ENCODE data around the gene PIP5K1C.

The PIP5K1C gene

DNA sequence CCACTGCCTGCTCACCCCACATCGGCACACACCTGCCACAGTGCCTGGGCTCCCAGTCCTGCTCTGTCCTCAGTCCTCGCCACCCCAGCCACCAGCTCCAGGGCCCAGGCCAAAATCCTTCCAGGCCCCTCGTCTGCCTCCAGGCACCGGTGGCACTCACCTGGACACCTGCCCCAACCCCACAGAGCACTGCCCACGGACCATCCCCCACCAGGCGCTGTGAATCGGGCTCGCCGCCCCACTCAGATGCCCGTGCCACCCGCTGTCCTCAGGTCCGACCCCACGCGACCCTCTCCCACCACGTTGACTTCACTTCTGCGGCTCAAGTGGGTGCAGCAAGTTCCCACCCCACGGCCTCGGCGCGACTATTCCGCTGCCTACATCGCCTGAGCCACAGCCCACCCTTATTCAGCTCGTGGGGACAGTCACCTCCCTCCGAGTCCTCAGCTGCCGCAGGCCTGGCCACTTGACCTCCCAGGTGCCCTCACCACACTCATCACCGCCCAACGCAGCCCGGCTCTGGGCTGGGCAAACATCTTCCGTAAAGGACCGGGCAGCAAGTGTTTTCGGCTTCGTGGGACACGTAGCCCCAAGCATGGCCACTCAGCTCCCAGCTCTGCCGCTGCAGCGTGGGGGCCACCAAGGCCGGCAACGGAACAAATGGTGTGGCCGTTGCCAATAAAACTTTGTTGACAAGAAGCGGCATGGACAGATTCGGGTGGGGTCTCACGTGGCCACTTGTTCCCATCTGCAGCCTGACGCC lies 5.7 kb downstream of the PIP5K1C start:
- DNase-seq: no peak

DNA sequence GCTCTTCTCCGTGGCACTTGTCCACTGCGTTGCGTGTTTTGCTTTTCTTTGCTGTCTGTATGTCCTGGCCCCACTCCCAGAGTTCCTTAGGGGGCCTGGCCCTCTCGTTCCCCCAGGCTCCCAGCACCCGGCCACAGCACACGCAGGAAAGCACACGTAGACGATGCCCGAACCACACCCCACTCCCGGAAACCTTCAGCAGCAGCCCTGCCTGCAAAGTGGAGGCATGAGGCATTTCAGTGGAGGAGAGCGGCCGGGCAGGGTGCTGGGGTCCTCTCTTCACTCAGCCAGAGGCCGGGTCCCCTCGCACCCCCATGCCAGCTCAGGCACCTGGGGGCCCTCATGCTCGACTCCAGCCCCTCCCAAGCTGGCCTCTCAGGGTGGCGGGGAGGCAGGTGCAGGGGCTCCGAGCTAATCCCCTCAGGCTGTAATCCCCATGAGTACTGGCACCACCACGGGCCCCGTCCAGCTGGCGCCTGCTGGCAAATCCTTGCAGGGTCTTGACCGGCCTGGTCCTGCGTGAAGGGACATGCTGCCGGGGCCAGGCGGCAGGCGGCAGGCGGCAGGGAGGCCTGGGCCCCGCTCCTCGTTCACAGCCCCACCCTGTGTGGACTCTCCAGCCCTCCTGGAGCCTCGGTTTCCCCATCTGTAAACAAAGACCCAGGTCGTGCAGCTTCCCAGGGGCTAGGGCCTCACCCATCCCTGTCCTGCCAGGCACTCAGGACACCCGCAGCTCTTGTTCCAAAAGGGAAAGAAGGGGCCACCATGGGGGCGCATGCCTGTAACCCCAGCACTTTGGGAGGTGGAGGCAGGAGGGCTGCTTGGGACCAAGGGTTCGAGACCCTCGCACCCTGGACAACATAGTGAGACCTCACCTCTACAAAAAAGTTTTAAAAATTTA lies 7.0 kb downstream of the PIP5K1C start:
- no peak for DNase-seq

- no peak for DNase-seq
Observed at GRCh38 chr19:3692141-3693024, 7.9 kb downstream of the PIP5K1C start.

GRCh38 chr19:3691726-3692125 lies 8.5 kb downstream of the PIP5K1C start:
- DNase-seq: no peak

- DNase-seq: no peak
Observed at GRCh38 chr19:3691372-3691716, 8.9 kb downstream of the PIP5K1C start.

DNA sequence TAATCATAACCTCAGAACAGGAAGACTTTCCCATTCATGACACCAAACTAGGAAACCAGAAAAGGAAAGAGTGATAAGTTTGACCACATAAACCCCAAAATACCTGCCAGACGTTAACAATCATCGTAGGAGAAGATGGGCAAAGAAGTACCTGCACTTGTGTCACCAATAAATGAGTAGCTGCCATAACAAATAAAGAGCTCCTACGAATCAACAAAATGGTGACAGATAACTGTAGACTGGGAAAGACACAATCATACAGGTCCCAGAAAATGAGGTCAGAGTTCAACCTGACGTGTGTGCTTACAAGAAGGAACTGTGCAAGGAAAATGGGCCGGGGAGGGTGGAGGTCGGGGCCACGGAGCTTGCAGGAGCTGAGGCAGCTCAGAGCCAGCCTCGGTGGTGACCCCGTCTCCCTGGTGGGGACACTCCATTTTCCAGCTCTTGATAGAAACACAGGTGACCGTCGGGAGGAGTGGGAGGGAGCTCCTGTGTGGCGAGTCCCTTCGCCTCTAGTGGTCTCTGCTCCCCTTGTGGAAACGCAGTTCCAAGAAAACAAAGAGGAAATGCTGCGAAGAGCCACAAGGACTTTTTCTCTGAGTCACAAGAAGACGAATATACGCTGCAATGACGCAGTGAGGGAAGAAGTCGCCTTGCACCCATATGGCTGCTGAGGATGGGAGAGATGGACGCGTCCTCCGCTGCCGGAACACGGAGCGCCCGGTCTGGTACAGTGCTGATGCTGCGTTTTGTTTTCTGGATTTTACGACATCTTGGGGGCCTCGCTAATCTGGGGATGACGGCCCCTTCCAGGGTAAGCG lies 9.5 kb downstream of the PIP5K1C start:
- no peak for DNase-seq

GRCh38 chr19:3687774-3688706 lies 12.2 kb downstream of the PIP5K1C start:
- DNase-seq: no peak

GRCh38 chr19:3687393-3687773 lies 12.9 kb downstream of the PIP5K1C start:
- no peak for DNase-seq

- no peak for DNase-seq
Observed at GRCh38 chr19:3684817-3685410, 15.4 kb downstream of the PIP5K1C start.

- DNase-seq: no peak
Observed at GRCh38 chr19:3684054-3684816, 16.0 kb downstream of the PIP5K1C start.

- peak; percentile 96 to 99 for DNase-seq
Observed at GRCh38 chr19:3683405-3684053, 16.7 kb downstream of the PIP5K1C start.

- no peak for DNase-seq
Observed at GRCh38 chr19:3682741-3683404, 17.4 kb downstream of the PIP5K1C start.

GRCh38 chr19:3682286-3682685 lies 18.0 kb downstream of the PIP5K1C start:
- no peak for DNase-seq

- no peak for DNase-seq
Observed at GRCh38 chr19:3680939-3681338, 19.3 kb downstream of the PIP5K1C start.

DNA sequence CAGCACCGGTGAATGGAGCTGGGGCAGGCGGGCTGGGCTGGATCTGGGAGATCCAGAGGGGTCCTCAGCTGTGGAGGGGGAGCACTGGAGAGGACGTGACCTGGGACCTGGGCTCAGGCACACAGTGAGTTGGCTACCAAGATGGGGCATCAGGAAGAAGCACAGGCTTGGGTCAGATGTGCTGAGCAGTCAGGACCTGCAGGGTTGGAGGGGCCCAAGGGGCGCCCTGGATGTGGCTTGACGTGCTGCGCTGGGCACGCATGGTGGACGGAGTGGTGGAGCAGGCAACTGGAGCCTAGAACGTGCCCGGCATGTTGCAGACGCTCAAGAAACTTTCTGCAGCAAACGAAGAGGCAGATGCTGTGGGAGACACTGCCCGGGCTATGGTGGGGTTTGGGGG lies 20.7 kb downstream of the PIP5K1C start:
- DNase-seq: no peak

- no peak for DNase-seq
Observed at GRCh38 chr19:3679138-3679537, 21.1 kb downstream of the PIP5K1C start.

GRCh38 chr19:3678188-3678587 lies 22.1 kb downstream of the PIP5K1C start:
- no peak for DNase-seq

DNA sequence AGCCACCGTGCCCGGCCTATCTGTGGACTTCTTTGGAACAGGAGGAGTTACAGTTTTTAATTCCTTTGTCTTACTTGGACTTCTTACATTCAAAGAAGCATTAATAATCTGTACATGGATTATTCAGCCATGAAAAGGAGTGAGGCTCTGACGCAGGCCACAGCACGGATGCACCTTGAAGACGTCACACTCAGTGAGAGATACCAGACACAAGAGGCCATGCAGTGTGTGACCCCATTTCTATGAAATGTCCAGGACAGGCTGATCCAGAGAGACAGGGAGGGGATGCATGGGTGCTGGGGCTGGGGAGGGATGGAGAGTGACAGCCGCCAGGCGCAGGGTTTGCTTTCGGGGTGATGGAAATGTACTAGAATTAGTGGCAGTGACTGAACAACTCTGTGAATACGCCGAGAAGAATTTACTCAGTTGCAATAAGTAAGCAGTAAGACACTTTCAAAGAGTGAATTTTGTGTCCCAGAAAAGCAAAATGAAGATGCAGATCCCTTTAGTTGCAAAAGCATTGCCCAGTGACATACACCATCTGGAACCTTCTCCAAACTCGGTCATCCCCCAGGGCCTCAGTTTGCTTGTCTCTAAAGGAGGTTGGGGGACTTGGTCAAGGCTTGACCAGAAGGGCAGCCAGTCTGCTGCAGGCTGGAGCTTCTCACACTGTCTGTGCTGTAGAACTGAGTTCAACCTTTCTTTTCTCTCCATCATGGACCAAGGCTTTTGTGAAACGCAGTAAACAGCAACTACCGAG lies 25.3 kb downstream of the PIP5K1C start:
- DNase-seq: no peak
